Caco-2 (cell line): ENCODE data around the gene FAM193A. TPM values are rescaled to one million over a fixed set of nuclear protein-coding genes. Genes with fewer than 3 reads are reported as not detected.
"Not testable (repeated sequence)": the region's sequence is repeated elsewhere in the genome, so short reads cannot be mapped to it uniquely, and the experiment has no call there.

Experiments used
- BruUV-seq: library from RNA; stranded (reverse); fragments of 400-500 nt; replicated peaks from 2 replicates; lab custom pipeline; 2021; lab: Mats Ljungman, UMichigan
- CTCF ChIA-PET: fragments of 300-600 bp; sonication (Branson Sonifier 250); formaldehyde crosslinking; loops from one replicate; lab custom pipeline; 2022; ENCODE audit warnings: antibody characterized with exemption; lab: Charles Lee
- POLR2A ChIA-PET: fragments of 300-600 bp; sonication (Branson Sonifier 250); formaldehyde crosslinking; loops from one replicate; lab custom pipeline; 2022; ENCODE audit warnings: antibody characterized with exemption; lab: Charles Lee
- DNase-seq, 2 experiments: peaks; one replicate each; pipeline versions ENCODE4 v3.0.0 to v3.0.0-alpha.2; 2020 to 2022
- H3K27me3 ChIP-seq: replicated peaks from 2 replicates; pipeline ENCODE4 v1.6.0; 2011; ENCODE audit warnings: low read length; ENCODE audit not compliant: control insufficient read depth, insufficient read depth
- H3K36me3 ChIP-seq: 2 replicates; pipeline ENCODE4 v1.5.1; 2011; ENCODE audit warnings: low read length; ENCODE audit not compliant: control insufficient read depth, insufficient read depth
- H3K4me1 ChIP-seq: fragments of 250-450 bp; sonication (Bioruptor Pico); 2 replicates; pipeline ENCODE4 v1.5.1; 2020; ENCODE audit warnings: mild to moderate bottlenecking
- H3K4me3 ChIP-seq: 2 replicates; pipeline ENCODE4 v1.5.1; 2011; ENCODE audit warnings: low read depth, mild to moderate bottlenecking, control low read depth, low read length
- H3K9me3 ChIP-seq: fragments of 250-450 bp; sonication (Bioruptor Pico); 2 replicates; pipeline ENCODE4 v1.5.1; 2020; ENCODE audit warnings: mild to moderate bottlenecking, moderate library complexity
- H3K27ac Mint-ChIP-seq: one replicate; pipeline ENCODE4 v1.8.0; 2022; ENCODE audit warnings: mixed read lengths; ENCODE audit not compliant: unreplicated experiment
- H3K27me3 Mint-ChIP-seq: one replicate; pipeline ENCODE4 v1.8.0; 2022; ENCODE audit warnings: mixed read lengths; ENCODE audit not compliant: insufficient read depth, unreplicated experiment
- H3K36me3 Mint-ChIP-seq: one replicate; pipeline ENCODE4 v1.8.0; 2022; ENCODE audit warnings: mild to moderate bottlenecking, mixed read lengths; ENCODE audit not compliant: insufficient read depth, unreplicated experiment
- H3K4me1 Mint-ChIP-seq: one replicate; pipeline ENCODE4 v1.8.0; 2022; ENCODE audit warnings: low read depth, mixed read lengths; ENCODE audit not compliant: unreplicated experiment
- H3K4me3 Mint-ChIP-seq: one replicate; pipeline ENCODE4 v1.8.0; 2022; ENCODE audit warnings: mild to moderate bottlenecking, moderate library complexity, mixed read lengths; ENCODE audit not compliant: unreplicated experiment
- H3K9me3 Mint-ChIP-seq: one replicate; pipeline ENCODE4 v1.8.0; 2022; ENCODE audit warnings: mixed read lengths; ENCODE audit not compliant: unreplicated experiment
- CTCF ChIP-seq, 2 experiments: fragments of 200-600 bp in 1 of 2; IDR thresholded peaks; 1 replicate in 1 of 2; 2 replicates in 1 of 2; pipeline versions ENCODE4 v1.5.1 to v1.8.0; 2011 to 2022; ENCODE audit warnings: antibody characterized with exemption in 1 of 2, control low read depth in 1 of 2, inconsistent platforms in 1 of 2, low read depth in 1 of 2, low read length in 1 of 2, mild to moderate bottlenecking in 1 of 2, moderate library complexity in 1 of 2; ENCODE audit not compliant: insufficient read depth in 1 of 2, severe bottlenecking in 1 of 2, unreplicated experiment in 1 of 2
- intact Hi-C: fragments of 100-400 bp; cut with micrococcal nuclease; formaldehyde crosslinking; loops from one replicate; pipeline ENCODE4 v1.10.0; 2022; ENCODE audit not compliant: unreplicated experiment
- total RNA-seq: library from RNA; stranded (reverse); gene quantifications from 2 replicates; pipeline ENCODE4 v1.2.3, GENCODE V29; 2022

Gene FAM193A
- total RNA-seq, 1 experiment from 2014 or later, result 28.7 TPM

GRCh38 chr4:2672082-2672481 lies 135.6 kb downstream of the FAM193A start:
- CTCF ChIA-PET, result no interaction called here
- H3K4me1 Mint-ChIP-seq, result peaks cover 2% of the 10 kb centered on the region
- Histone ChIP-seq H3K27me3 (no peaks in the 10 kb centered on the region), H3K36me3 (peaks cover 2% of the 10 kb centered on the region), H3K4me3 (no peak overlapping the region), H3K9me3 (no peaks in the 10 kb centered on the region), H3K4me1 (no peaks in the 10 kb centered on the region)
- H3K27me3 Mint-ChIP-seq, result no peaks in the 10 kb centered on the region
- H3K4me3 Mint-ChIP-seq, result no peak overlapping the region
- TF ChIP-seq CTCF (IDR thresholded peaks at IDR 0.05; ENCODE audit: insufficient read depth in 1 of 2, low read depth in 1 of 2, low read length in 1 of 2, severe bottlenecking in 1 of 2, unreplicated experiment in 1 of 2), result no peak
- POLR2A ChIA-PET, result no interaction called here
- no peak for DNase-seq
- no TSS peak for BruUV-seq
- peaks cover 55% of the 10 kb centered on the region for H3K36me3 Mint-ChIP-seq
- H3K9me3 Mint-ChIP-seq, result no peaks in the 10 kb centered on the region
- intact Hi-C loops, result no loop called here
- H3K27ac Mint-ChIP-seq, result no peak overlapping the region

- no peak overlapping the region for H3K27ac Mint-ChIP-seq
- TF ChIP-seq CTCF (IDR thresholded peaks at IDR 0.05; ENCODE audit: insufficient read depth in 1 of 2, low read depth in 1 of 2, low read length in 1 of 2, severe bottlenecking in 1 of 2, unreplicated experiment in 1 of 2), result no peak
- H3K27me3 Mint-ChIP-seq, result no peaks in the 10 kb centered on the region
- no peaks in the 10 kb centered on the region for H3K9me3 ChIP-seq
- H3K27me3 ChIP-seq, result no peaks in the 10 kb centered on the region
- CTCF ChIA-PET, result interaction anchor here (0.7 kb wide), 1 partner anchor 204 kb away, joined by 3 read pairs; the partner anchor contains the start of gene RNF4
- intact Hi-C loops, result no loop called here
- H3K36me3 ChIP-seq, result peaks cover 2% of the 10 kb centered on the region
- H3K9me3 Mint-ChIP-seq, result no peaks in the 10 kb centered on the region
- no peaks in the 10 kb centered on the region for H3K4me1 Mint-ChIP-seq
- H3K36me3 Mint-ChIP-seq, result peaks cover 59% of the 10 kb centered on the region
- no peak overlapping the region for H3K4me3 ChIP-seq
- POLR2A ChIA-PET, result no interaction called here
- H3K4me1 ChIP-seq, result no peaks in the 10 kb centered on the region
- DNase-seq, result no peak
- H3K4me3 Mint-ChIP-seq, result no peak overlapping the region
- BruUV-seq, result no TSS peak
Observed at GRCh38 chr4:2672700-2673099, 136.3 kb downstream of the FAM193A start.

- Histone ChIP-seq H3K9me3 (no peaks in the 10 kb centered on the region), H3K27me3 (no peaks in the 10 kb centered on the region), H3K4me3 (no peak overlapping the region), H3K36me3 (peaks cover 2% of the 10 kb centered on the region), H3K4me1 (no peaks in the 10 kb centered on the region)
- no TSS peak for BruUV-seq
- CTCF ChIA-PET, result interaction anchor here (0.7 kb wide), 1 partner anchor 204 kb away, joined by 3 read pairs; the partner anchor contains the start of gene RNF4
- TF ChIP-seq CTCF (IDR thresholded peaks at IDR 0.05; ENCODE audit: insufficient read depth in 1 of 2, low read depth in 1 of 2, low read length in 1 of 2, severe bottlenecking in 1 of 2, unreplicated experiment in 1 of 2), result peak; percentile 10 to 44
- Mint-ChIP-seq H3K27ac (no peak overlapping the region), H3K9me3 (no peaks in the 10 kb centered on the region), H3K27me3 (no peaks in the 10 kb centered on the region), H3K4me3 (no peak overlapping the region), H3K36me3 (peaks cover 63% of the 10 kb centered on the region), H3K4me1 (no peaks in the 10 kb centered on the region)
- no peak for DNase-seq
- POLR2A ChIA-PET, result no interaction called here
- intact Hi-C loops, result no loop called here
Observed at GRCh38 chr4:2673157-2673556, 136.7 kb downstream of the FAM193A start.

GRCh38 chr4:2679762-2680161 lies 143.3 kb downstream of the FAM193A start:
- H3K4me3 ChIP-seq, POLR2A ChIA-PET, intact Hi-C loops, H3K27me3 ChIP-seq, H3K27ac Mint-ChIP-seq, CTCF ChIA-PET, H3K4me1 Mint-ChIP-seq, H3K36me3 ChIP-seq, BruUV-seq, DNase-seq, H3K9me3 ChIP-seq, H3K27me3 Mint-ChIP-seq, H3K9me3 Mint-ChIP-seq, H3K4me1 ChIP-seq, H3K4me3 Mint-ChIP-seq: not testable (repeated sequence)
- peaks cover 70% of the 10 kb centered on the region for H3K36me3 Mint-ChIP-seq
